GM19372 (cell line): ENCODE measurements around the gene SQSTM1.
"Not testable (repeated sequence)": the region's sequence is repeated elsewhere in the genome, so short reads cannot be mapped to it uniquely, and the experiment has no call there.

ENCODE experiments used
- ATAC-seq: cut with Tn5 transposase; IDR thresholded peaks from one replicate; pipeline ENCODE4 v1.9.1; 2021; ENCODE audit warnings: mild to moderate bottlenecking, low read depth, moderate library complexity; ENCODE audit not compliant: unreplicated experiment

Gene SQSTM1

DNA sequence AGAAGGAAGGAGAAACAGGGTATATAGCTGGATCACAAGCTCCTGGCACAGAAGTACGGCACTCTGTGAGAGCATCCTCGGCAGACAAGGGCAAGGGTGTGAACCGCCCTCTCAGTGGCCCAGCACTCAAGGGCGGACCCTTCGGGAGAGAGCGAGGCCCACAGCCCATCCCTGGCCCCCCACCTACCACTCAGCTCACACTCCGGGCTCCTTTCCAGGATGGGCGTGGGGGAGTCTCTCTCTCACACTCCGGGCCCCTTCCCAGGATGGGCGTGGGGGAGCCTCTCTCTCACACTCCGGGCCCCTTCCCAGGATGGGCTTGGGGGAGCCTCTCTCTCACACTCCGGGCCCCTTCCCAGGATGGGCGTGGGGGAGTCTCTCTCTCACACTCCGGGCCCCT is 50.8 kb downstream of the SQSTM1 start:
- ATAC-seq = not testable (repeated sequence)

DNA sequence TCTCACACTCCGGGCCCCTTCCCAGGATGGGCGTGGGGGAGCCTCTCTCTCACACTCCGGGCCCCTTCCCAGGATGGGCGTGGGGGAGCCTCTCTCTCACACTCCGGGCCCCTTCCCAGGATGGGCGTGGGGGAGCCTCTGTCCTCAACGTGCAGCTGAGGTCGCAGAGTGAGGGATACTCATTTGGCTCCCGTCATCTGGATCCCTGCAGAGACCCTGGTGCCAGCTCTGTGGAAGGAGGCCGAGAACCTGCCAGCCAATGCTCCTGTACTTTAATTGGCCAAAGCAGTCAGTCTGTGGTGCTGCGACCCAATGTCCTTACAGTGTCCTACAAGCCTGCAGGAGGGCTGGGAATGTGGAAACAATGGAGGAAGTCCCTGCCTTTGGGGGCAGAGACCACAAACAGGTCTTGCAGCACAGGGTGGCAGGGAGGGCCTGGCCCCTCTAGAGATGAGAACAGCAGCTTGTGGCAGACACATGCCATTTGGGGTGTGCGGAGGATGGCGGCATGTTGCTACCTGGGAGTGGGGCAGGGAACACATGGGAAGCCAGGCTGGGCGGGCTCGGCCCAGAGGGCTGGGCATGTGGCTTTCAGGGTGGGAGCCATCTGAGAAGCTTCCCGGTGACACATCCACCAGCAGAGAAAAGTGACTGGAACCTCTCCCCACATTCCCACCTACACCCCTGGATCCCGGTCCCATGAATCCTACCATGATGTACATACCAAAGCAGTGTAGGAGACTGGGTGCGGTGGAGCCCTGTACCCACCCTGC is 51.5 kb downstream of the SQSTM1 start:
- no peak for ATAC-seq

DNA sequence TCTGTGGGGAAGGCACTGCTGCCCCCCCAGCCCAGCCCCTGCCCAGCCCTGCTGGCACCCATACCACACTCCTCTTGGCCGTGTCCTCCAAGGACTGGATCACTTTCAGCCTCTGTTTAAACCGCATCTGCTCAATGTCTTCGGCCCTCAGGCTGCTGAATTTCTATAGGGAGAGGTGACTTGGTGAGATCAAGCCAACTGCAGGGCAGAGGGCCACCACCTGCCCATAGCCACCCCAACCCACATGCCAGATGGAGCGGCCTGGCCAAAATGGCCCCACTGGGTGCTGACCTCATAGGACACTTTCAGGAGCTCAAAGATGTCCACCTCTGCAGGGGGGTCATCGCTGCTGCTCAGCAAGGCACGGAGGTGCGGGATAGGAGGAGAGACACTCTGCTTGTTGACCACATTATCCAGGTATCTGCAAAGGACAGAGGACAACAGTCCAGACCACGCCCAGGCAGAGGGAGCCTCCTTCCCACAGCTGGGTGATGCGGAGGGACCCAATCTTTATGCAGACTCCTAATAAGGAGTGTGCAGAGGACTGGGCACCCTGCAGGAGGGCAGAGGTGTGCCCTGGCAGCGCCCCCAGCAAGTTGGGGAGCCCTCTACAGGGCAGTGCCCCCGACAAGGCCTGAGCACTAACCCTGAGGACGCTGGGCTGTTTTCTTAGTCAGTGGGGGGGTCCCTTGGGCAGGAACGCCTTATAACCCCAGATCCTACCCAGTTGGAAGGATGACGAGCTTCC is 52.3 kb downstream of the SQSTM1 start:
- no peak for ATAC-seq

DNA sequence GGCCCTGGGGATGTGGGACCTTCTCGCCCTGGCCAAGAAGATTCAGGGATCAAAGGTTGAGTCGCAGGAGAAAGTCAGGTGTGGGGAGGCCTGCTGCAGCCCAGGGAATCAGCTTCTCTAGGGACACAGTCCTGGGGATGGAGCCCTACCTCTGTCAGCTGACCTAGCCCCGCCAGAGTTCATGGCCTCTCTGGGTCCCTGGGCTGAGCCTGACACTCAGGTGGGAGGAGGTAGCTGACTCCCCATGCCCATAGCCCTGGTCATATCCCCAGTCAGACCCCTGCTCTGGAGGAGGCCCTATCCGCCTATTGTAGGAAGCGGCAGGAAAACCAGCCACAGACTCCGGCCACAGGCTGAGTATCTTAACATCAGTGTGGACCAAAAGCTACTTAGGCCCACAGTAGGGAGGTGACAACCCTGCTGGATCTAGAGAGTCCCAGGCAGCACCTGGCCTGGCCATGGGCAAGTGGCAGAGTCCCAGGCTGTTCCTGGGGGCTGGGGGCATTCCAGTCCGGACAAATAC is 52.9 kb downstream of the SQSTM1 start:
- ATAC-seq = no peak

DNA sequence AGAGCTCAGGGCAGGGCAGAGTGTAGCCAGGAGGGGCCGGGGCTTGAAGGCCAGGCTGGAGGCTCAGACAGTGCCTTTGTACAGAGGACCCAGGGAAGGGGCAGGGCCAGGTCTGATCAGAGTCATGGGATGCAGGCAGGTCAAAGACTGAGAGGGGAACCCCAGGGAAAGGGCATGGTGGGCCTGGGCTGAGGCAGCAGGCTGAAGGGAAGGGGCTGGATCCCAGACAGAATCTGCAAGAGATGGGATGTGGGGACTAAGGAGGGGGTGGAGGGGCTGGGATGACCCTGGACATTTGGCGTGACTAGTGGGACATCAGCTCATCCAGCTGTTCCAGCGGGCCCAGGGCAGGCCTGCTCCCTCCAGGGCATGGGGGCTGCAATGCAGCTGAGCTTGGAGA is 53.4 kb downstream of the SQSTM1 start:
- no peak for ATAC-seq

DNA sequence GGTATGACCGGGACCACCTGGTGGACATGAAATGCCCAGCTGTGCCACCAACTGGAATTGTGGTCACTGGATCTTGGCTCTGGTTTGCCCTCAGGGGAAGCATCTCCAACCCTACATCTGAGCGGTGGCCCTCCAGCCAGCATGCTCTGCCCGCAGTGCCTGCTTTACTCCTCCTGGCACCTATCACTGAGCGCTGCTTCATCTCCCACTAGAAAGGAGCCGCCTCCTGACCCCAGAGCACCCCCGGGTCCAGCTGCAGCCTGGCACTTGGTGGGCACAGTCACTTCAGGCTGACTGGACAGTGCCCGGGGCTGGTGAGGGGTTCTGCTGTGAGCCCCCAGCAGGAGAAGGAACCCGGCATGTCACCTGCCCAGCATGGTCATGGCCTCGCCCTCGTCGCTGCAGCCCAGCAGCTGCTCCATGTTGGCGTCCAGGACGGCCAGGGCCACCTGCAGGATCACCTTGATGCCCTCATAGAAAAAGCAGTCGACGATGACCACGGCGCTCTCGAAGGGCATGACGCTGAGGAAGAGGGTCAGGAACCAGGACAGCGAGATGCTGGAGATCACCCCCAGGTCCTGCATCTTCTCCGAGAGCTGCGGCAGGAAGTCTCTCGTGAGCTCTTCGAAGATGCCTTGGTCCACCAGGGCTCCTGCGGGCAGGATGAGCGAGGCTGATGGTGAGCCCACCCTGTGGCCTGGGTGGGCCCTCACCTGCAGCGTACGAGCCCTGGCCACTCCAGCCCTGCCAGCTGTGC is 54.0 kb downstream of the SQSTM1 start:
- no peak for ATAC-seq

DNA sequence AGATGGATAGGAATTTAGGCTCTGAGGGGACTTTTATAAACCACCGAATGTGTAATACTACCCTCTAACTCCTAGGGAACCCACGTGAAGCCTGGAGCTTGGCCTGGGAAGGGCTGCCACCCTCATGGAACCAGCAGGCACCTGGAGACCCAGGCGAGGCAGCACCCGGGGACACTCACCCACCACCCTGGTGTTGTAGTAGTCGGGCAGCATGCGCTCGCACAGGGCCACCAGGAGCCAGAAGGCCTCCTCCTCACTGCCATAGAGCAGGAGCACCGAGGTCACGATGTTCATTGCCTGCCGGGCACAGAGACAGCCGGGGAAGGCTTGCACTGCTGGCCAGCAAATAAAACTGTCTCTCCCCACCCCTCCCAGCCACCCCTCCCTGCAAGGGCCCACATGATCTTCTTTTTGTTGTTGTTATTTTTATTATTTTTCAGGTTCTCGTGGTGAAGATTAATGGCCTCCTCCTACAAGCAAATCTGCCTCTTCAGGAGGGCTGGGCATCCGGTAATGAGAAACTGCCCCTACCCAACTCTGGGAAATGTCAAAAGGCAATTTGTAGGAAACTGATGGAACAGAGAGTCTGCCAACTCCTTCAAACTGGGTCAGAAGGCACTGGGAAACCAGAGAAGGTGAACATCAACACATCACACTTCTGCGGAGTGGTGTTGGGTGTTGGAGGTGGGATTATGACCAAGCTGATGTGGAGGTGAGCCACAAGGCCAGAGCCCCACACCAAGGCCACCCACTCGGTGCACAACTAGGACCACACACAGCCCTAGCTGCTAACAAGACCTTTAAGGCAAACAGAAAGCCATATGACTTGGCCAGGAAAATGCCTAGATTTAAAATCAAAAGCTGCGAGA is 55.3 kb downstream of the SQSTM1 start:
- no peak for ATAC-seq

DNA sequence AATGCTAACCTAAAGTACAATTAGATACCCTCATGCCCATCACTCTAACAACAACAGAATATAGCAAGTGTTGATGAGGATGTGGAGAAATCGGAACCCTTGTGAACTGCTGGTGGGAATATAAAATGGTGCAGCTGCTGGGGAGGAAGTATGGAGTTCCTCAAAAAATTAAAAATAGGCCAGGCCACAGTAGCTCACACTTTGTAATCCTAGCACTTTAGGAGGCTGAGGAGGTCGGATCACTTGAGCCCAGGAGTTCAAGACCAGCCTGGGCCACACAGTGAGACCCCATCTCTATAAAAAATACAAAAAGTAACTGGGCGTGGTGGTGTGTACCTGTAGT is 55.9 kb downstream of the SQSTM1 start:
- no peak for ATAC-seq

DNA sequence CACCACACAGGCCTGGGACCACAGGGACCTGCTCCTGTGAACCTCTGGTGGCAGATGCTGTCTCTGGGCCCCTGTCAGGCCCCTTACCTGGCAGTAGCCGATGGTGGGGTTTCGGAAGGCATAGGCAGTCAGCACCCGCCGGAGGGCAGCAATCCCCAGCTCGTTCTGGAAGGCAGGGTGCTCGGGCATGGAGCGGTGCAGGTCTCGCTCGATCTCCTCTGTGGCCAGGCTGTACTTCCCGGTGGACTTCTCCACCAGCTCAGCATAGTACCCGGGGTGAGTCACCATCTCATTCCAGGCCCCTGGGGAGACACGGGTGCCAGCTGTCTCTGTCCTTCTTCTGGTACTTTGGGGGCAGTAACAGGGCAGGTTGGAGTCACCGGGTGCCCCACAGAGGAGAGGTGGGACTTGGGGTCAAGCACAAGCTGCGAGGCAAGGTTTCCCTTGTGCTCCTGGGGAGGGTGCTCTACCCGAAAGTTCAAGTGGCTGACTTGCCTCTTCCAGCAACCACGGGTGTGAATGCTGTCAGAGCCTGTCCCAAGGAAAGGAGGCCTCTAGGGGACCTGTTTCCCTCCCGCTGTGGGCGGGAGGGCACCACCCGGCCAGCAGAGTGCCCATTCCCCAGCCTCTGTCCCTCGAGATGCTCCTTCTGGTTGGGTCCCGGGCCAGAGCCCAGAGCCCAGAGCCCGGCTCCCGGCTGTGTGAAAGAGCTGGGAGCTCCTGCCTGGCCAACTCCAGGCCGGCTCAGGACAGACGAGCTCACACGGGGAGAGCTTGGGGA is 57.7 kb downstream of the SQSTM1 start:
- no peak for ATAC-seq

DNA sequence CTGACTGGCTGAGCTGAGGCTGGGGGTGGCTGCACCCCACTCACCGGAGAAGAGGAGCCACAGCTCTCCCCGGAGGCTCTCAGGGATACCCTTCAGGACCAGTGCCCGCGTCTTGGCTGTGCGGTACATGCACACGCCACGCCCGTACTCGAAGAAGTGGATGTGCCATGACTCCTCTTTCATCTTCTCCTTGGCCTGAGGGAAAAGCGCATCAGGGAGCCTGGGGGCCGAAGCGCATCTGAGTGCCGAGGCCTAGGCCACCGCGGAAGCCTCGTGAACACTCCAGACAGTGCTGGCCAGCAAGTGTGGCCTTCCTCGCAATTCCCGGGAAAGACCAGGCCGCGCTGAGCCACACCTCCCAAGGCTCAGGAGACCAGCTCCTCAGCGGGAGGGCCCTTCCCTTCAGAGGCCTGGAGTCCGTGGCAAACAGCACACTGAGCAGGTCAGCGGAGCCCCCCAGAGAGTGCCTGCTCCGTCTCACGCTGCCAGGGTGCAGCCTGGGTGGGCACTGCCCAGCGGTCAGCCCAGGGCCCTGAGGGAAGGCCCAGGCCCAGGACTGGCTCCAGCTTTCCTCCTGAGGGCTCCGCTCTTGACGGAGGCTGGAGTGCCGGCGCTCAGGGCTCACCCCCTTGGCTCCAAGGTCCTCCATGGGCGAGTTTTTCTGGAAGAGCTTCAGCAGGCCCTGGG is 58.4 kb downstream of the SQSTM1 start:
- ATAC-seq = no peak

DNA sequence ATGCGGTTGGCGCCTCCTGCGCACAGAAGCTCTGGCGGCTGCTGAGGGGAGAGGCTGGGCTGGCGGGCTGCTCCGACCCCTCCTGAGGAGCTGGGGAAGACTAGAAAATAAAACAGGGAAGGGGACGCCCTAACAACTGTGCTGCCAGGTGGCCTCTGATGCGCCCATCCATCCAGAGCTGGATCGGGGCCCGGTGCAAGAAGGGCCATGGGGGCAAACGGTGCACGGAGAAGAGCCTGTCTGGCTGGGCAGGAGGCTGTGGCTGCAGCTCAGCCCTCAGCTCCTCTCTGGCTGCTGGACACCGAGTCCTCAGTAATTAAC is 58.9 kb downstream of the SQSTM1 start:
- ATAC-seq = no peak

DNA sequence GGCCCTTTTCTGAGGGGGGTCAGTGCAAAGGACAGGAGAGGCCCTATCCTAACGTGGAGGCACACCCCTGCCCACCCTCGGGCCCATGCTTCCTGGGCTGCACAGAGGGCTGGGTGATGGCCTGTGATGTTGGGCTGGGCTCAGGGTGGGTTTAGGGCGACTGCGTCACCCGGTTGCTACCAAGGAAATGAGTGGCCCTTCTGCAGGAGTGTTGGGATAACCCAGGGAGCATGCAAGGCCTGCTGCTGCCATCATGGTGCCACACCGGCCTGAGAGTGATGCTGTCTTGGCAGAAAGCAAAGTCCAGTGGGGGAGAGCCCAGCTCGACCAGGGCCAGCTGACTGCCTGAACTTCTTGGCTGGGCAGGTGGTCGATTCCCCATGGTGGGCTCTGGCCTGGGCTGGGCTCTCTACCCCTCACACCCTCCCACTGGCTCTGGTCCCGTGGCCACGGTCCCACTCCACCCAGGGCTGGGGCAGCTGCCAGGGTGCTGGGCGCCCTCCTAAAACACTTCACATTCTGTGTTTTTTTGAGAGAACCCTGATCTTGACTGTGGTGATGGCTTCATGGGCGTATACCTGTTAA is 59.5 kb downstream of the SQSTM1 start:
- no peak for ATAC-seq

DNA sequence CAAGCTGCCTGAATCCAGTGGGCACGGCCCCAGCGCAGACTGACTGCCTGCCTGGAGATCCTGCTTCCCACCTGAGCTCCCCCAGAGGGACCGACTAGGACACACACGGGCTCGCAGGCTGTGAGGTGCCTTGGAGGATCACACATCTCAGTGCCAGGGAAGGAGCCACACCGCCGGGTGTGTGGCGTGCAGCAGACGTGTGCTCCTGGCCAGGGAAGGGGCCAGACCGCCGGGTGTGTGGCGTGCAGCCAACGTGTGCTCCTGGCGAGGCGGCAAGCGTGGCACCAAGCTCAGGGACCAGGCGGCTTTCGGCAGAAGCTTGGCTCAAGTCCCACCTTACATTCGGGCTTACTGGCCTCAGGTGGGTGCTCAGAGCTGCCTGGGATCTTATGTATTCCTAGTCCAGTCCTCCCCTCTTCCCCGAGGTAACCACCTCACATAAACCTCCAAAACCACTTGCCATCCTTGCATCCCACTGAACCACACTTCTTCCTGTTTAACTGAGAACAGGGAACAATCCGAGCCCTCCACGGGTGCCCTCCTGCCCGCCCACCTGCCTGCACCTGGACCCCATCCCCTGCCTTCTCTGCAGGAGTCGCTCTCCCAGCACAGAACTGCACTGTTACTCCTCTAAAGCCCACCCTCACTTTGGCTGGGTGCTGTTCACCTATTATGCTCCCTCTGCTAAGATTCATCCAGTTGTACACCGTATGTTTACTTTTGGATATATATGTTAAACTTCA is 60.3 kb downstream of the SQSTM1 start:
- no peak for ATAC-seq

DNA sequence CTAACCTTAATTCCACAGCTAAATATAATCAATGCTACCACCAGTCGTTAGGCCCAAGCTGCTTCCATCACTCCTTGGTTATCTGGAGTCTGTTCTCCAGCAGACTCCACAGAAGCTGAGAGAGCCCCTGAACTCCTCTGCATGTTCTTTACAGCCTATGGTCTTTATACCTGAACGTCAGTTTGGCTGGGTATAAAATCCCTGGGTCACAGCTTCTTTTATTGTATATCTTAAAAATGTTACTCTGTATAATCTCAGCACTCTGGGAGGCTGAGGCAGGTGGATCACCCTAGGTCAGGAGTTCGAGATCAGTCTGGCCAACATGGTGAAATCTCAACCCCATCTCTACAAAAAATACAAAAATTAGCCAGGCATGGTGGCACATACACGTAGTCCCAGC is 61.6 kb downstream of the SQSTM1 start:
- no peak for ATAC-seq

DNA sequence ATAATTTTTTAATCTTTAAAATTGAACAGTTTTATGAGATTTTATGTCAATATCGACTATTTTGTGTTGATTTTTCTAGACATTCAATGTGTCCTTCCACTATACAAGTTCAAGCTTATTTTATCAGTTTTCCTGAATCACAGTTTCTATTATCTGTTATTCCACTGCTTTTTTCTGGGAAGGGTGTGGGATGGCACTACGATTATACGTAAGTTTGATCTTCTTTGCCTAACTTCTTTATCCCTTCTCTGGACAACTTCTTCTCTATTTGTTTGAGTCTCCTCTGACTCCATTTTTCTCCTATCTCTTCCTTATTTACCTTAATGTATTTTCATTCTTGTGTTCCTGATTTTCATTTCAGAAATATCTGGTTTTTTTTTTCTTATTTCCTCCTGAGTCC is 62.5 kb downstream of the SQSTM1 start:
- no peak for ATAC-seq

DNA sequence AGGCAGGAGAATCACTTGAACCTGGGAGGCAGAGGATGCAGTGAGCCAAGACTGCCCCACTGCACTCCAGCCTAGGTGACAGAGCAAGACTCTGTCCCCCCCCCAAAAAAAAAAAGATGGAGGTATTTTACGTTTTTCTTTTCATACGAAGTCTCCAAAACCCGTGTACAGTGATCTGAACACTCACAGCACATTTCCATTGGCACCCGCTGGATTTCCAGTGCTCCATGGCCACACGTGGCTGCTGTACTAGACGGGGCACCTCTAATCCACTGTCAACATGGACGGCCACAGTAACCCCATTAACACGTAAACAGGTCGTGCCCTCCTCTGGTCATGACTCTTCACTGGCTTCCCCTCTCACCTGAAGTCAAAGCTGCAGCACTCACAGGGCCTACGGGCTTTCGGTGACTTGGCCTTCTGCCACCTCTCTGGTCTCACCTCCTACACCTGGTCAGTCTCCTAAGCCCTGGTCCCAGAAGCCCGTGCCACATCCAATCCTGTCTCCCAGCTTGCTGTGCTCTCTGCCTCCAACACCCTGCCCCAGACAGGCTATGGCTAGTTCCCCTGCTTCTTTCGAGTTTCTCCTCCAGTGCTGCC is 64.9 kb downstream of the SQSTM1 start:
- no peak for ATAC-seq

DNA sequence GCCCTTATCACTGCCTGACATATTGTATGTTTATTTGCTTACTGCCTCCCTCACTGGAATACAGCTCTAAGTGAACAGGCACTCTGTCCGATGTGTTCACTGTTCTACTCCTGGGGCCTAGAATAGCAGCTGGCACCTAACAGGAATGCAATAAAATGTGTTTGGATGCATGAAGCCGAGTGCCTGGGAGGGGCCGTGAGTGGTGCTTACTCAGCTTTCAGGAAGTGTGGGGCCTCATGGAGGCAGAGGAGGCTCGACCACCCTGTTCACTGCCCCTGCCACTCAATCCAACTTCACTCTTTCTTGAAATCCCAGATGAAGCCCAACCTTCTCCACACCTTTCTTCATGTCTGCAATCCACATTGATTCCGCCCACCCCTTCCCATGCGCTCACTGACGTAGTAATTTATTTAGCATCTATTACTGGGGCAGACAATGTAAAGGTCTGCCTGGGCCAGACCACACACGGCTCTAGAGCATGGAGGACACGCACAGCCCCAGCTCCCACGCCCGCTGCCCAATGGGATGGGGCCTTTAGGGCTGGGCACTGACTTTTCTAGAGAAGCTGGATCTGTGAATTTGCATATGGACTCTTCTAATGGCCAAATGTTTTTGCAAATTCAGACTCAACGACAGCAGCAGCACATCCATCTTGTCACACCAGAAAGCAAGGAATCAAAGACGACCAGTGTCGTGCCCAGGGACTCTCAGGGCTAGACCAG is 65.6 kb downstream of the SQSTM1 start:
- no peak for ATAC-seq
